ENCODE measurements around the gene SMG9.

GRCh38 chr19:43692877-43693276 lies 61.9 kb downstream of the SMG9 start:
- no peak for TF ChIP-seq CTCF (IDR thresholded peaks at IDR 0.05; ENCODE audit: insufficient read depth, low read depth, low read length)
- no peak for TF ChIP-seq EZH2 (IDR thresholded peaks at IDR 0.05; ENCODE audit: insufficient read depth, low read length)

Data from astrocyte (in vitro differentiated cells and primary cell).